ENCODE measurements around the gene MANBA.

DNA sequence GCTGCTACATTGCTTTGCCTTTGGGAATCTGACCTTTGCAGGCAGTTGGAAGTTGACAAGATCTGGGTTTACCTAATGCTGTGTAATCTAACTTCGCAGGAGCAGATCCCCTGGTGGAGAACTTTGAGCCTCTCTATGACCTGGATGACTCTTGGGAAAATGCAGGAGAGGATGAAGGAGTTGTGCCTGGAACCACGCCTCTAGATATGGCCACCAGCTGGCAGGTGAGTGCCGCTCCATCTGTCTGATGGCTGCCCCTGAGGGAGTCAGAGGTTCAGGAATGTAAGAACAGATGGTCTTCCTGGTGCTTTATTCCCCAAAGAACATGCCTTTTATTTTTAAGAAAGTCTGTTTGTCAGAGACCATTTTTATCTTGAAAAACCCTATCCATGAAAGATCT is 150.3 kb downstream of the MANBA start:
- no peak for TF ChIP-seq TAF1 (IDR thresholded peaks at IDR 0.05; ENCODE audit: low read depth, low read length)
- no peak for TF ChIP-seq POLR2AphosphoS5 (IDR thresholded peaks at IDR 0.05; ENCODE audit: low read depth, low read length)
- TF ChIP-seq POLR2A (IDR thresholded peaks at IDR 0.05; ENCODE audit: low read depth, low read length), result no peak
- no peak for TF ChIP-seq PAX5 (IDR thresholded peaks at IDR 0.05; ENCODE audit: insufficient read depth, low read length, severe bottlenecking)
